ENCODE results near the gene HCN2. TPM values are rescaled to one million over a fixed set of nuclear protein-coding genes. Genes with fewer than 3 reads are reported as not detected.
A peak's percentile ranks its signal among the peaks of the same experiment; 100 is the strongest.
"Not testable (repeated sequence)": the region's sequence is repeated elsewhere in the genome, so short reads cannot be mapped to it uniquely, and the experiment has no call there.

Gene HCN2
- total and polyA plus RNA-seq, 9 of the 15 experiments (the other 6 are each of a cell fraction or from before 2014, with no cell fraction given) = 0.29 to 4.2 (median 0.82) TPM; not detected in 2

DNA sequence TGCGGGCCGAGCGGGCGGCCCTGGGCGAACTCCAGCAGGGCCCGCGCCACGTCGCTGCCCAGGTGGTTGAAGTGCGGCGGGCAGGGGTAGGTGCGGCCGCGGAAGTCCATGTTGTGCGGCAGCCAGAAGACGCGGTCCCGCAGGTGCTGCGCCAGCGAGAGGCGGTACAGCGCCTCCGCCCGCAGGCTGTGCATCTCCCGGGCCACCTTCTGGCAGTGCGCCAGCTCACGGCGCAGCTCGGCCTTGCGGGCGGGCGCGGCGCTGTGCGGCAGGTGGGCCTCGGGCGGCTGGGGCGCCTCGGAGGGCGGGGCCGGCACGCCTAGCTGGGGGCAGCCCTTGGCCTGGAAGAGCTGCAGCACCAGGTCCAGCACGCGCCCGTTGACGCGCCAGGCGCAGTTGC is 31.5 kb downstream of the HCN2 start:
- H3K79me2 ChIP-seq (ENCODE audit: control insufficient read depth, insufficient read depth, low read length); ATAC-seq; H3K27me3 ChIP-seq (ENCODE audit: control insufficient read depth in 2 of 2, insufficient read depth in 2 of 2, low read length in 2 of 2); BruUV-seq (replicated peaks); intact Hi-C loops (cut with micrococcal nuclease); H3K4me3 ChIP-seq; H3K9me1 ChIP-seq (ENCODE audit: control insufficient read depth, insufficient read depth, low read length); H3K9ac ChIP-seq (ENCODE audit: insufficient read depth in 1 of 2, low read depth in 2 of 2, low read length in 2 of 2); H2AFZ ChIP-seq (ENCODE audit: low read depth, low read length); H3K4me2 ChIP-seq (ENCODE audit: insufficient read depth, low read length); DNase-seq (ENCODE audit: extremely low read depth in 1 of 4, low spot score in 3 of 4); in situ Hi-C loops (cut with MboI); CTCF ChIA-PET (ENCODE audit: low intra/inter-chr PET ratio); H3K27ac ChIP-seq (ENCODE audit: extremely low read depth, low read depth, low read length); FAIRE-seq; POLR2A ChIA-PET; H4K20me1 ChIP-seq (replicated peaks; ENCODE audit: control insufficient read depth, insufficient read depth, low read length); H3K9me3 ChIP-seq (replicated peaks; ENCODE audit: control insufficient read depth, insufficient read depth, low read depth, low read length): not testable (repeated sequence)
- Histone ChIP-seq H3K4me1 (replicated peaks in 1 of 2; ENCODE audit: control insufficient read depth in 2 of 2, insufficient read depth in 2 of 2, low read length in 2 of 2) (peaks cover 0 to 14% of the 10 kb centered on the region in 2 experiments; a peak in 1 of 5 replicates), H3K36me3 (ENCODE audit: control insufficient read depth, insufficient read depth, low read length) (peaks cover 83% of the 10 kb centered on the region; the same call in 2 of the 3 replicates)
- WGBS (ENCODE audit: insufficient coverage, low coverage, missing lambda C conversion rate) = 97% methylated on average over 21 of the region's 48 CpGs
- TF ChIP-seq ZBTB33 (CRISPR knock-in tag; IDR thresholded peaks at IDR 0.05) (peak; percentile 70; the same call in 1 of the 2 replicates), FIP1L1 (IDR thresholded peaks at IDR 0.05; ENCODE audit: low read depth, low read length, poor library complexity, severe bottlenecking) (peak; percentile 1), NFIC (IDR thresholded peaks at IDR 0.05) (peak; percentile 56)

- in situ Hi-C loops (cut with MboI) = no loop called here
- no peaks in the 10 kb centered on the region; the same call in 1 of the 2 replicates for H3K9me3 ChIP-seq (replicated peaks; ENCODE audit: control insufficient read depth, insufficient read depth, low read depth, low read length)
These were observed 32.1 kb downstream of the HCN2 start for GRCh38 chr19:621819-622218.

More at GRCh38 chr19:621819-622218, 32.1 kb downstream of the HCN2 start:
- H3K27ac ChIP-seq (ENCODE audit: extremely low read depth, low read depth, low read length) = no peak overlapping the region
- H3K4me3 ChIP-seq = no peak overlapping the region
- H3K9me1 ChIP-seq (ENCODE audit: control insufficient read depth, insufficient read depth, low read length) = no peaks in the 10 kb centered on the region
- H4K20me1 ChIP-seq (replicated peaks; ENCODE audit: control insufficient read depth, insufficient read depth, low read length) = no peaks in the 10 kb centered on the region
- DNase-seq (ENCODE audit: extremely low read depth in 1 of 4, low spot score in 3 of 4) (no peak), FAIRE-seq (no peak), ATAC-seq (no peak)
- POLR2A ChIA-PET = no interaction called here
- no TSS peak for BruUV-seq (replicated peaks)
- H2AFZ ChIP-seq (ENCODE audit: low read depth, low read length) = no peak overlapping the region
- WGBS (ENCODE audit: insufficient coverage, low coverage, missing lambda C conversion rate) = 97% methylated on average over 17 of the region's 24 CpGs
- no peak overlapping the region for H3K9ac ChIP-seq (ENCODE audit: insufficient read depth in 1 of 2, low read depth in 2 of 2, low read length in 2 of 2)
- CTCF ChIA-PET (ENCODE audit: low intra/inter-chr PET ratio) = no interaction called here
- H3K4me1 ChIP-seq (replicated peaks in 1 of 2; ENCODE audit: control insufficient read depth in 2 of 2, insufficient read depth in 2 of 2, low read length in 2 of 2) = peaks cover 0 to 14% of the 10 kb centered on the region in 2 experiments; a peak in 1 of 5 replicates
- peaks cover 83% of the 10 kb centered on the region; the same call in 2 of the 3 replicates for H3K36me3 ChIP-seq (ENCODE audit: control insufficient read depth, insufficient read depth, low read length)
- no peaks in the 10 kb centered on the region for H3K27me3 ChIP-seq (ENCODE audit: control insufficient read depth in 2 of 2, insufficient read depth in 2 of 2, low read length in 2 of 2)
- H3K79me2 ChIP-seq (ENCODE audit: control insufficient read depth, insufficient read depth, low read length) = no peaks in the 10 kb centered on the region
- no peak overlapping the region for H3K4me2 ChIP-seq (ENCODE audit: insufficient read depth, low read length)
- TF ChIP-seq YY1 (IDR thresholded peaks at IDR 0.05; ENCODE audit: borderline replicate concordance in 1 of 3, control insufficient read depth in 1 of 3, extremely low read depth in 1 of 3, insufficient read depth in 3 of 3, insufficient read length in 1 of 3, insufficient replicate concordance in 2 of 3, low read depth in 1 of 3, low read length in 2 of 3) = no peak
- peak; percentile 11; the same call in 1 of the 2 replicates for TF ChIP-seq POLR2G (IDR thresholded peaks at IDR 0.05; ENCODE audit: low read depth, low read length)
- TF ChIP-seq ZBTB33 (CRISPR knock-in tag; IDR thresholded peaks at IDR 0.05) = 0 out of 2 replicates have a peak, but pooled peaks have one; percentile 33
- TF ChIP-seq FIP1L1 (IDR thresholded peaks at IDR 0.05; ENCODE audit: low read depth, low read length, poor library complexity, severe bottlenecking) = peak; percentile 10
- no peak for TF ChIP-seq ELK1 (CRISPR knock-in tag; IDR thresholded peaks at IDR 0.05)
- intact Hi-C loops (cut with micrococcal nuclease) = no loop called here
